Adrenal gland (tissue), 12 donors: ENCODE results near the gene MKRN1. TPM values are rescaled to one million over a fixed set of nuclear protein-coding genes. Genes with fewer than 3 reads are reported as not detected.

Experiments used
- DNase-seq, 7 donors: peaks; one replicate each; pipeline ENCODE4 v3.0.0-alpha.2; 2019 to 2020
- H3K27ac ChIP-seq, 5 donors: fragments of 200-600 bp; sonication (generic) in 4 of 5; 1 replicate in 3 of 5; 2 replicates in 2 of 5; pipeline versions ENCODE4 v1.5.1 to v1.8.0; 2016 to 2020; ENCODE audit warnings: mild to moderate bottlenecking in 1 of 5
- H3K27me3 ChIP-seq: fragments of 200-600 bp; 2 replicates; pipeline ENCODE4 v1.8.0; 2021
- H3K36me3 ChIP-seq, 2 donors: fragments of 200-600 bp; replicated peaks in 1 of 2; 1 replicate in 1 of 2; 2 replicates in 1 of 2; pipeline versions ENCODE4 v1.5.1 to v1.8.0; 2018 to 2022
- H3K4me1 ChIP-seq, 2 donors: fragments of 200-600 bp; replicated peaks in 1 of 2; 1 replicate in 1 of 2; 2 replicates in 1 of 2; pipeline versions ENCODE4 v1.5.1 to v1.8.0; 2018 to 2021
- H3K4me3 ChIP-seq, 4 donors: fragments of 200-600 bp; sonication (generic) in 3 of 4; one replicate each; pipeline ENCODE4 v1.5.1; 2016 to 2018
- H3K9me3 ChIP-seq, 3 donors: fragments of 200-600 bp; sonication (generic) in 1 of 3; replicated peaks in 1 of 3; 1 replicate in 2 of 3; 2 replicates in 1 of 3; pipeline versions ENCODE4 v1.5.1 to v1.8.0; 2016 to 2021
- POLR2A ChIP-seq, 2 donors: fragments of 450-650 bp; IDR thresholded peaks; one replicate each; pipeline ENCODE4 v1.6.1; 2017; ENCODE audit warnings: antibody characterized with exemption in 2 of 2, mild to moderate bottlenecking in 2 of 2, moderate library complexity in 1 of 2
- WGBS, 4 donors: extraction: QIAGEN DNeasy Blood & Tissue Kit in 2 of 4; methylation state at CpG; one replicate each; pipeline versions ENCODE4 v1.1.5 to v1.1.7; 2013 to 2017; 5-methylcytosine and 5-hydroxymethylcytosine counted together
- intact Hi-C, 2 donors: fragments of 100-400 bp; cut with DNase I; formaldehyde crosslinking; loops; one replicate each; pipeline versions ENCODE4 v1.14.1 to v1.15.0; 2022 to 2023
- polyA plus RNA-seq, 3 donors: library from polyadenylated mRNA; stranded (reverse); fragments of 200-250 nt in 2 of 3; fragments of 350-450 nt in 1 of 3; fragmentation: Illumina TruSeq in 1 of 3; extraction: RNeasy Lipid Tissue Mini Kit (QIAGEN cat#74804) in 1 of 3; gene quantifications; one replicate each; pipeline ENCODE4 v1.2.3, GENCODE V29; 2013 to 2014
- total RNA-seq, 9 donors: library from RNA; depleted of rRNA in 4 of 9; stranded (reverse); fragments of >200 nt in 4 of 9; fragments of 120-200 nt in 1 of 9; fragmentation: NEBNext Ultra II Directional in 1 of 9; extraction: Animal tissue kit (Norgen Biotek cat#: 25700) in 1 of 9; gene quantifications; one replicate each; pipeline versions ENCODE4 v1.1.0 to v1.2.4, GENCODE V29; 2013 to 2023
- TF ChIP-seq, protein P1 (sequence below), 6 experiments: fragments of 450-650 bp in 4 of 6; fragments of 200-600 bp in 2 of 6; sonication (generic) in 1 of 6; IDR thresholded peaks; 1 replicate in 5 of 6; 2 replicates in 1 of 6; pipeline versions ENCODE4 v1.5.1 to v1.8.0; 2016 to 2021; ENCODE audit warnings: antibody characterized with exemption in 6 of 6, mild to moderate bottlenecking in 2 of 6, moderate library complexity in 1 of 6
- donor health status: healthy with polysubstance abuse.
- donor health status: Bipolar disorder and iron deficiency.
- donor health status: DM: yes; HTN: yes; CAD: no.
- donor health status: DM: no; HTN: no; CAD: no.
- donor health status: DM: no; HTN: no; CAD: no.
- donor health status: DM: yes; HTN: yes; CAD: no.

Gene MKRN1
- total and polyA plus RNA-seq, 12 donors: 43.7 to 105 (median 61.8) TPM

GRCh38 chr7:140495514-140496097 lies 16.3 kb upstream of the MKRN1 start:
- H3K27me3 ChIP-seq: no peaks in the 10 kb centered on the region
- no peak for DNase-seq
- H3K4me1 ChIP-seq: no peaks in the 10 kb centered on the region
- no peaks in the 10 kb centered on the region for H3K9me3 ChIP-seq
- no peaks in the 10 kb centered on the region for H3K36me3 ChIP-seq
- WGBS, 4 donors: 70 to 85% (median 73%) methylated on average over 8 to 9 of the region's 9 CpGs
- no peak overlapping the region for H3K27ac ChIP-seq
- TF ChIP-seq, protein P1, sequence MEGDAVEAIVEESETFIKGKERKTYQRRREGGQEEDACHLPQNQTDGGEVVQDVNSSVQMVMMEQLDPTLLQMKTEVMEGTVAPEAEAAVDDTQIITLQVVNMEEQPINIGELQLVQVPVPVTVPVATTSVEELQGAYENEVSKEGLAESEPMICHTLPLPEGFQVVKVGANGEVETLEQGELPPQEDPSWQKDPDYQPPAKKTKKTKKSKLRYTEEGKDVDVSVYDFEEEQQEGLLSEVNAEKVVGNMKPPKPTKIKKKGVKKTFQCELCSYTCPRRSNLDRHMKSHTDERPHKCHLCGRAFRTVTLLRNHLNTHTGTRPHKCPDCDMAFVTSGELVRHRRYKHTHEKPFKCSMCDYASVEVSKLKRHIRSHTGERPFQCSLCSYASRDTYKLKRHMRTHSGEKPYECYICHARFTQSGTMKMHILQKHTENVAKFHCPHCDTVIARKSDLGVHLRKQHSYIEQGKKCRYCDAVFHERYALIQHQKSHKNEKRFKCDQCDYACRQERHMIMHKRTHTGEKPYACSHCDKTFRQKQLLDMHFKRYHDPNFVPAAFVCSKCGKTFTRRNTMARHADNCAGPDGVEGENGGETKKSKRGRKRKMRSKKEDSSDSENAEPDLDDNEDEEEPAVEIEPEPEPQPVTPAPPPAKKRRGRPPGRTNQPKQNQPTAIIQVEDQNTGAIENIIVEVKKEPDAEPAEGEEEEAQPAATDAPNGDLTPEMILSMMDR (IDR thresholded peaks at IDR 0.05): no peak
- TF ChIP-seq POLR2A (IDR thresholded peaks at IDR 0.05): no peak
- intact Hi-C loops: no loop called here
- no peak overlapping the region for H3K4me3 ChIP-seq

GRCh38 chr7:140494867-140495266 lies 15.6 kb upstream of the MKRN1 start:
- intact Hi-C loops: no loop called here
- peak in 2 of 7 donors; percentile 29 to 42 for DNase-seq
- no peaks in the 10 kb centered on the region for H3K9me3 ChIP-seq
- no peaks in the 10 kb centered on the region for H3K4me1 ChIP-seq
- no peak overlapping the region for H3K4me3 ChIP-seq
- no peak for TF ChIP-seq POLR2A (IDR thresholded peaks at IDR 0.05)
- TF ChIP-seq, protein P1 (IDR thresholded peaks at IDR 0.05): no peak
- no peak overlapping the region for H3K27ac ChIP-seq
- 70 to 87% (median 77%) methylated on average over 9 of the region's 9 CpGs for WGBS, 4 donors
- H3K27me3 ChIP-seq: no peaks in the 10 kb centered on the region
- H3K36me3 ChIP-seq: no peaks in the 10 kb centered on the region

- 67 to 82% (median 75%) methylated on average over 2 of the region's 2 CpGs for WGBS, 4 donors
These were observed 9.7 kb upstream of the MKRN1 start for GRCh38 chr7:140489026-140489359.

DNA sequence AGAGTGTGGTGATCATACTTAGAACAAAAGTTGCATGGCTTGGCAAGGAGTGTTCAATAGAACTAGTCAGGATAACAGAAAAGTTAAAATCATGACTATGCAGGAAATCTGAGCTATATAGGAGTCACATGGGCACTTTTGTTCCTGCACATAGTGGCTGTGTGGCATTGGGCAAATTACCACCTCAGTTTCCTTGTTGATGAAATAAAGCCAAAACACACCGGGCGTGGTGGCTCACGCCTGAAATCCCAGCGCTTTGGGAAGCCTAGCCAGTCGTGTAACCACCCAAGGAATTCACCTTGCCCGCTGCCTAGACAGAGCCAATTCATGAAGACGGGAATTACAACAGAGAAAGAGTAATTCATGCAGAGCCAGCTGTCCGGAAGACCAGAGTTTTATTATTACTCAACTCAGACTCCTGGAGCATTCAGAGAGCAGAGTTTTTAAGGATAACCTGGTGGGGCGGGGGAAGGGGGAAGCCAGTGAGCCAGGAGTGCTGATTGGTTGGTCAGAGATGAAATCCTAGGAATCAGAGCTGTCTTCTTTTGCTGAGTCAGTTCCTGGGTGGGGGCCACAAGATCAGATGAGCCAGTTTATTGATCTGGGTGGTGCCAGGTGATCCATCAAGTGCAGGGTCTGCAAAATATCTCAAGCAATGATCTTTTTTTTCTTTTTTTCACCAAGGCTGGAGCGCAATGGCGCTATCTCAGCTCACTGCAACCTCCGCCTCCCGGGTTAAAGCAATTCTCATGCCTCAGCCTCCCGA lies 6.4 kb upstream of the MKRN1 start:
- no peak for DNase-seq
- intact Hi-C loops: no loop called here
- Histone ChIP-seq H3K9me3 (no peaks in the 10 kb centered on the region), H3K4me3 (no peak overlapping the region), H3K4me1 (no peaks in the 10 kb centered on the region), H3K27me3 (no peaks in the 10 kb centered on the region), H3K27ac (no peak overlapping the region), H3K36me3 (no peaks in the 10 kb centered on the region)
- WGBS, 4 donors: 70 to 75% (median 73%) methylated on average over 14 of the region's 14 CpGs
- no peak for TF ChIP-seq POLR2A (IDR thresholded peaks at IDR 0.05)
- TF ChIP-seq, protein P1 (IDR thresholded peaks at IDR 0.05): no peak

More at GRCh38 chr7:140489026-140489359, 9.7 kb upstream of the MKRN1 start:
- DNase-seq: no peak
- Histone ChIP-seq H3K9me3 (no peaks in the 10 kb centered on the region), H3K4me3 (no peak overlapping the region), H3K27me3 (no peaks in the 10 kb centered on the region), H3K36me3 (no peaks in the 10 kb centered on the region), H3K27ac (no peak overlapping the region), H3K4me1 (no peaks in the 10 kb centered on the region)
- intact Hi-C loops: no loop called here
- no peak for TF ChIP-seq POLR2A (IDR thresholded peaks at IDR 0.05)
- TF ChIP-seq, protein P1 (IDR thresholded peaks at IDR 0.05): no peak
